ENCODE measurements around the gene DCLK3. TPM values are rescaled to one million over a fixed set of nuclear protein-coding genes. Genes with fewer than 3 reads are reported as not detected.

Gene DCLK3, protein sequence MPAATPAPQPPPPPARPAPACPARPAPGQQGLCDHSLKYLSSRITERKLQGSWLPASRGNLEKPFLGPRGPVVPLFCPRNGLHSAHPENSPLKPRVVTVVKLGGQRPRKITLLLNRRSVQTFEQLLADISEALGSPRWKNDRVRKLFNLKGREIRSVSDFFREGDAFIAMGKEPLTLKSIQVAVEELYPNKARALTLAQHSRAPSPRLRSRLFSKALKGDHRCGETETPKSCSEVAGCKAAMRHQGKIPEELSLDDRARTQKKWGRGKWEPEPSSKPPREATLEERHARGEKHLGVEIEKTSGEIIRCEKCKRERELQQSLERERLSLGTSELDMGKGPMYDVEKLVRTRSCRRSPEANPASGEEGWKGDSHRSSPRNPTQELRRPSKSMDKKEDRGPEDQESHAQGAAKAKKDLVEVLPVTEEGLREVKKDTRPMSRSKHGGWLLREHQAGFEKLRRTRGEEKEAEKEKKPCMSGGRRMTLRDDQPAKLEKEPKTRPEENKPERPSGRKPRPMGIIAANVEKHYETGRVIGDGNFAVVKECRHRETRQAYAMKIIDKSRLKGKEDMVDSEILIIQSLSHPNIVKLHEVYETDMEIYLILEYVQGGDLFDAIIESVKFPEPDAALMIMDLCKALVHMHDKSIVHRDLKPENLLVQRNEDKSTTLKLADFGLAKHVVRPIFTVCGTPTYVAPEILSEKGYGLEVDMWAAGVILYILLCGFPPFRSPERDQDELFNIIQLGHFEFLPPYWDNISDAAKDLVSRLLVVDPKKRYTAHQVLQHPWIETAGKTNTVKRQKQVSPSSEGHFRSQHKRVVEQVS
- 5.6 and 8.0 TPM in 2 replicates for polyA plus RNA-seq (2014; cell fraction: cytosol; rRNA removed)
- 4.1 and 4.5 TPM in 2 replicates for polyA plus RNA-seq (2014; cell fraction: nucleus; rRNA removed)

DNA sequence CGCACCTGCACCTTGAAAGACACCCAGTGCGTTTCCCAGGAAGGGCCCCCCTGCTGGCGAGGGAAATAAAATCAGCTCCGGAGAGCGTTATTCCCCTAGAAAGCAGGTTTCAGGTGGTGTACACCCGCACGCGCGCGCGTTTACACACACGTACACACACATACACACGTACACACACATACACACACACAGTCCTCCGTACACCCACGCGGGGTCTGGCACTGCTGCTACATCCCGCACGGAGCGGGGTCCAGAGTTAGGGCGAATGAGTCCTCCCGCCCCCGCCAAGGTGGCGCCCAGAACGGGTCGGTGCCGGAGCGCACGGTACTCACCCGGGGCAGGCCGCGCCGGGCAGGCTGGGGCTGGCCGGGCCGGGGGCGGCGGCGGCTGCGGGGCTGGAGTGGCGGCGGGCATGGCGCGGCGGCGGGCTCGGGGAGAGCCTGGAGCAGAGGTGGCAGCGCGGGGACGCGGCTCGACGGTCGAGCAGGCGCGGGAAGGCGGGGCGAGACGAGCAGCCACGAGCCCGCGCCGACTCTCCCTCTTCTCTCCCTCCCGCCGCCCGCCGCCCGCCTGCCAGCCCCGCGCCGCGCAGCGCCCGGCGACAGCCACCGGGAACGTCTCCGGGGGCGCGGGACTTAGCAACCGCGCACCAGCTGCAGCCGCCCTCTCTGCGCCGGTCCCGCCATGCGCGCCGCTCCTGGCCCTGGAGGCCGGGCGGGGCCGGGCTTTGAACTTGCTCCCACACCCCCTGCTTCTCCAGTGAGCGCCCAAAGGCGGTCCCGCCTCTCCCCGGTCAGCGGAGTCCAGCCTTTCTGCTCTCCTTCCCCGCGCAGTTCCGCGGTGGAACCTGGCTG is at the start of gene DCLK3:
Gene DCLK3 (minus strand): TSS at position 704 of the 854 bp plus-strand sequence. CDS start 290 bp downstream, at position 414.
- peak; percentile 54 for DNase-seq (ENCODE audit: low spot score)

DNA sequence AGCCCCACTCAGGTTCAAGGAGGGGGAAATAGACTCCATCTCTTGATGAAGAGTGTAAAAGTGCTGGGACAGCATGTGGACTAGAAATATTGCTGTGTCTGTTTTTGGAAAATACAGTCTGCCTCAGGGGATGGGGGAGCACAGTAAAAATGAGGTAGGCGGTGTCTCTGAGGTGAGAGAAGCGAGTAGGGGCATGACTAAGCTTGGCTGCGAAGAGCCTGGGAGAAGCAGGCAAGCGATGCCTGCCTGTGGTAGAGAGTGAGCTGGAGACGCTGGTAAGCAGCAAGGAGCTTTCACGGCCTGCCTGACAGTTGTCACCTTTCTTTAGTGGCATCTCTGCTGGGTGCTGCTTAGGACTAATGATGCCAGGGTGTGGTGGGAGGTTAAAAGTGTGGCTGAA is 49.0 kb upstream of the DCLK3 start:
- no peak for DNase-seq (ENCODE audit: low spot score)

DNA sequence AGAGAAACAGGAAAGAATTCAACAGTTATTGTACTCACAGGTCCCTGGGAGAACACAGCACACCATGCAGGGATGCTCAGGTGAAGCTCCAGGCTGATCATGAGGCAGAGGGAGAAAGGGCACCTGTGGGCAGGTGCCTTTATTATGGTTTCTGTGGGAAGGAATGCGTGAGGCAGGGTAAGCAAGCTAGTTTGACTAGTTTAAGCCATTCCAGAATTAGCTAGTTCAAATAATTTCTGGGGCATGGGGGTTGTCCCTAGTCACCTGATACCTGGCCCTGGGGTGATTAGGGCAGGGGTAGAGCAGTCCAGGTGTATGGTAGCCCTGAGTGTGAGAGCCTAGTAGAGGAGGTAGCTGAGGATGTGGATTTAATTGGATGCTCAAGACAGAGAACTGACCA is 47.9 kb upstream of the DCLK3 start:
- DNase-seq (ENCODE audit: low spot score), result no peak

DNA sequence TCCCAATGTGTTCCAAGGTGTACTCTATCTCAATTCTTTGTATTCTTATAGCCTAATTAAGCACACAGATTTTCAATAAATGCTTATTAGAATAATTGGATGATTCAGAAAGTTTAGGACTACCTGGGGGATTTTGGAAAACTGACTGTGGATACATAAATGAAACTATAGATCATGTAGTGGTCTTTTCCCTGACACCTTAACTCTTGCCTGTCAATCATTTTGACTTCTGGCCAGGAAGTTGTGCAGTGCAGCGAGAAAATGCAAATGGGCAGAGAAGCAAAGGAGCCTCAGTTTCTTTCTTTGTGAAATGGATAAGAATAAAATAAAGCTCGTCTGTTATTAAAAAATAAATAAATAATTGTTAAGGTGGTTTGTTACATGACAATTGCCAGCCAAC is 47.4 kb upstream of the DCLK3 start:
- DNase-seq (ENCODE audit: low spot score), result no peak

DNA sequence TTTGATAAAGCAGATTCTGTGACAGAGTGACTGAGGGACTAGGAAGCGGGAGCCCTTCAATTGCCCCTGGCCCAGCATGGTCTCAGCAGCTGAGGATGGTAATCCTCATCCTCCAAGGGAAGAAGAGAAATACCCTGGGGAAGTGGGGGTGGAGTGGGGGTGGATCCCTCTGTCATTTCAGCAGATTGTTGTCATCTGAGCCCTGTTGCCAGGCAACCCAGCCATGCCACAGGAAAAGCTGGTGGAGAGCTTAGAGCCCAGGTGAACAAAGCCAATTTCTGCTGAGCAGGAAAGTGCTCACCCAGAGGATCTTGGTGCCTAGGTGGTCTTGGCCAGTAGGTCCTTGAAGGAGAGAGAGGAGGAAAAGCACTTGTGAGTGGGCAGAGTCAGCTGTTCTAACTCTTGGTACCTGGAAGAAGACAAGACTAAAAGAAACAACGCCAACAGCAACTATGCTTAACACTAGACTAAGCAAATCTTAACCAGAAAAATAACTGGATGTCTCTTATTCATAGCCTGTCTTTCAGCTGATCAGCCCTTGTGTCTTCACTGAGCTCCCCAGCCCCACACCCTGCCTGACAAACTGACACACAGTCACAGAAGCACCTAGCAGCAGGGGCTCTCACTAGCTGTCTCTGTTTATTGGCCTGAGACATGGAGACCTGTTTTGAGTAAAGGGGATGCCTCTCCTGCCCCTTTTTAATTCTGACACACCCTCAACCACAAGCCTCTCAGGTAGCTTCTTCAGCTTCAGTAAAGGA is 40.1 kb upstream of the DCLK3 start:
- no peak for DNase-seq (ENCODE audit: low spot score)

DNA sequence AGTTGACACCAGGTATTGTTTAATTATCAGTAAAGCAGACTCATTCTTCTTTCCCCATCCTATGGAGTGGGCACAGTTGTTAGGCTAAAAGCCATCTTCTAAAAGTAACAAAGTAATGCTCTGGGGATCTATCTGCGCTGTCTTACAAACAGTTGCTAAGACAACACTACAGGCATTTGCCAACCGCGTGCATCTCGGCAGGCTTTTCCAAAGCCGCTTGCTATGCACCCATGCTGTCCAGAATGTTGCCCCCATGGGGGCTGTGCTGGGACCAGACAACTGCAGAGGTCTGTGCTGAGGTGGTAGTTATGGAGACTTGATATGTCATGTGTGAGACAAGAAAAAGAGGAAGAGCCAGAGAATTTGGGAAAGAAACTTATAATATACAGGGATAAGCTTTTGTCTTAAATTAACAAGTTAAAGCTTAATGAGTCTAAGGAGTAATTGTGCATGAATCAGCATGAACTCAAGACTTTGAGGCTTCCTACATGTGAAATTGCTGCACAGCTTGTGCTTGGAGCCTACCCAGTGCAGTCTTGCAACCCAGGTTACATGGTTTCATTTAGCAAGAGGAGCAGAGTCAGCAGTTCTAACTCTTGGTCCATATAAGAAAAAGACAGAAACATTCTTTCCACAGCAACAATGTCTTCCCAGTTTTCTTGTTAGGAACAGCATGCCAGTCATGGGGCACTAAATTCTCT is 38.9 kb upstream of the DCLK3 start:
- DNase-seq (ENCODE audit: low spot score), result no peak

DNA sequence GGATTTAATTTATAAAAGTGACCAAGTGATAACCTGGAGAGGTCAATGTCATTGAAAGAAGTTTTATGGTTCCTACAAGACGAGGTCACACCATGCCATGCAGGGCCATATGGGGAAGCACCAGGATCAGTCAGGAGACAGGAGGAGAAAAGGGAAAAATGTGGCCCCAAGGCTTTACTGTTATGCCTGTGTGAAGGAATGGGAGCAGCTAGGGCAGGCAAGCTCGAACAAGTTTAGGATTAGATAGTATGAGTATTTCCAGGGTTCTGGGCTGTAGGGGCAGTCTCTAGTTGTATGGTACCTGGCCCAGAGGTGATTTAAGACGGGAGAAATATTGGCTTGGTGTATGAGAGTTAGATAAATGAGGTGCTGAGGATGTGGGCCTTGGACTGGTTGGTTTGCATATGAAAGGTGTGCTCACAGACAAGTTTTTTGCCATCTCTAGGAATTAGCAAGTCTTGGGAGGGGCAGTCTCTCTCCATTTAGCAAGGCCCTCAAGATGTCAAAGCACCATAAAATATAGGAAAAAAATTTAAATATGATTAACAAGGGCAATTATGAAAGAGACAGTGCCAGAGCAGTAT is 36.3 kb upstream of the DCLK3 start:
- DNase-seq (ENCODE audit: low spot score), result no peak

DNA sequence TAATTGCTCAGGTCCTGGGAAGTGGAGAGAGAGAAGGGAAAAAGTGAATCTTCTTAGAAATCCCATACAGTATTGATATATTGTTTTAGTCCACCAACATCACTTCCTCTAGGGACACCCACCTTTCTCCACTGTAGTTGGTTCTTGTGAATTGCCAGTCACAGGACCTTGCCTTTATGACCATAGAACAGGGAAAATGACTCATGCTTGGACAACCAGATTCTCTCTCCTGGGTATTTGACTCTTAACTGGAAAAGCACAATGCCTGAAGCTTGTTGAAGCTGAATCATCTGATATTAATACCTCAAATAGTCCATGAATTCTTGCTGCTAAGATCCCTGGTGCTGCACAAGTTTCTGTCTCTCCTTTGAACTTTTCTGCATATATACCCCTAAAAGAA is 32.5 kb upstream of the DCLK3 start:
- no peak for DNase-seq (ENCODE audit: low spot score)

DNA sequence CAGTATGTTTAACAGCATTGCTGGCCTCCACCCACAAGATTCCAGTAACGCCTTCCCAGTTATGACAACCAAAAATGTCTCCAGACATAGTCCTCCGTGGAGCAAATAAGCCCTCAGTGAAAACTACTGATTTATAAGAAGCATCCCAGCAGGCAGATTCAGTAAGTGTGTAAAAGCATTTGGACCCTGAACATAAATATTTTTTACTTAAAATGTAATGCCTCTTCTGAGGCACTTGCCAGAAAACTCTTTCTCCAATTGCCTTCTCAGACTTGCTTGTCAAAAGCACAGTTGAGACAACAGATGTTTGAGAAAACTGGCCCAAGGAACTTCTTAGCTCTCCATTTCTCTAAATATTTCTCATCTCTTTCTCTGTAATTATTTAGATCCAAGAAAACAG is 31.8 kb upstream of the DCLK3 start:
- DNase-seq (ENCODE audit: low spot score), result no peak

DNA sequence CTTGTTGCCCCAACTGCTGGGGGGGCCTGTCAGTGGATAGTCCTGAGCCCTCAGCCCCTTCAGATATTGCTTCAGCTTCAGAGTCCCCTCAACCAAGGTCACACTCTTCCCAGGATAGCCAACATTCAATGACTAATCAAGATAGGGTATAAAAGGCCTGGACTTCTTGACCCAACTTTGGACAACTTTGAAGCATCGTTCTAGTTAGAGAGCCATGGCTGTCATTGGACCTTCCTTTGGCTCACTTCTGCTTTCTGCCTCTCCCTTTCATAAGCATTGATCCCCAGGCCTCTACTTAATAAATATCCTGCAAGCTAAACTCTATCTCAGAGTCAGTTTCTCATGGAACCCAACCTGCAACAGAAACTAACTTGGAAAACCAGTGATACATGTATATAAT is 31.3 kb upstream of the DCLK3 start:
- no peak for DNase-seq (ENCODE audit: low spot score)

DNA sequence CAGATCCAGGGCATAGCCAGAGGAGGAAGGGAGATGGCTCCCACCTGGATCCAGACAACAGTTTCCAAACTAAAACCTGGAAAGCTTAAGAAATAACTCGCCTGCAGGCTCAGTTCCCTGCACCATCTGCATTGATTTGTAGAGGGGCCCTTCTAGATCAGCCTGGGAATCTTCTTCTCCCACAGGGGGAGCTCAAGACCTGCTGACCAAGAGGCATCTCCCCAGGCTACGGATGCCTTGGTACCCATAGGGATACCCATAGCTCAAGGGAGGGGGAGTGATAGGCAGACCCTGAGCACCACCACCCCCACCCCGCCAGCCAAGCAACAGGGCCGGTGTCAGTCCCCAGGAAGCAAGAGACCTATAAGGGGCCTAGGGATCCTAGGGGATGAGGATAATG is 28.0 kb upstream of the DCLK3 start:
- peak; percentile 66 for DNase-seq (ENCODE audit: low spot score)

DNA sequence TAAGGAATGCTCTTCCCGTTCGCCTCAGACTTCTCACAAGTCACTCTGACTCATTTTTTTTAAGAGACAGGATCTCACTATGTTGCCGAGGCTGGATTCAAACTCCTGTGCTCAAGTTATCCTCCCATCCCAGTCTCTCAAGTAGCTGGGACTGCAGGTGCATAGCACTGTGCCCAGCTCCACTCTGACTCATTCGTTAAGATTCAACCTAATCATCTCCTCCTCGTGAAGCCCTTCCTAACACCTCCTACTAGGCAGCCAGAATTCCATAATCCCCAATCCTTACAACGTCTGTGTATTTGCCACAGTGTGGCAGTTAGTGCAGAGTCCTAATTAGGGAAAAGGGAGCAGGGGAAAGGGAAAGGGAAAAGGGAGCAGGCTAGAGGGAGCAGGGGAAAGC is 26.4 kb upstream of the DCLK3 start:
- no peak for DNase-seq (ENCODE audit: low spot score)

DNA sequence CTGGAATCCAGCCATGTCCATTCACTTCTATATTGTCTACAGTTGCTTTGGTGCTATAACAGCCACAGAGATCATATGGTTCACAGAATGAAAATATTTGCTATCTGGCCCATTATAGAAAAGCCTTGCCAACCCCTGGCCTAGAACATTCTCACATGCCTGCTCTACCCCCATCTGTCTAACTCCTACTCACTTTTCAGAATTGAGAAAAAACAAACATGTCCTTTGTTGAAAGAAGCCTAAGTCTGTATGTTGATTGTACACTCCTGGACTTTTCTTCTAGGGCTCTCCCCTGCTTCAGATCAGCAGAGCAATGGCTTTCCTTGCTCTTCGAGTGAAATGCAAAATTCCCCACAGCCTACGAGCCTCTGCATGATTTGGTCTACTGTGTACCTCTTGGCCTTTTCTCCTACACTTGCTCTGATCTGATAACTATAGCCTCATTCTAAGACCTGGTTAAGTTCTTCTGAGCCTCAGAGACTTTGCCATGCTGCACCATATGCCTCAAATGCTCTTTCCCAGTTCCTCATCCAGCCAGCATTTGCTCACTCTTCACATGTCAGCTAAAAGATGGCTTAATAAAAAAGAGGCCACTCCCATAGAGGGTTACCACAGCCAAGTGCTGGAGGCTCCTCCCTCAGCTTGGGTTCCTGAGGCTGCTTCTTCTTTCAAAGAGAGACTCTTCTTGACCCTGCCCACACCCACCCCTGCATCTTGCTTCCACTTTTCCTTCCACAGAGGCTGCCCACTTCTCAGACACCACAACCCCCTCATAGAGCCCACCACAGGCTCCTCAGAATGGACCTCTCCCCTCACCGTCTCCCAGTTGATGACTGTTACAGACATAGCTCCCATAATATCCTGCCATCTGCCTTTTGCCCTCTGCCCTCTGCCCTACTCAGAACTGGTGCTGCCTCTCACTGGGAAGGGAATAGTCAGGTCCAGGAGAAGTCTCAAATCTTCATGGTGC is 22.9 kb upstream of the DCLK3 start:
- DNase-seq (ENCODE audit: low spot score), result no peak

DNA sequence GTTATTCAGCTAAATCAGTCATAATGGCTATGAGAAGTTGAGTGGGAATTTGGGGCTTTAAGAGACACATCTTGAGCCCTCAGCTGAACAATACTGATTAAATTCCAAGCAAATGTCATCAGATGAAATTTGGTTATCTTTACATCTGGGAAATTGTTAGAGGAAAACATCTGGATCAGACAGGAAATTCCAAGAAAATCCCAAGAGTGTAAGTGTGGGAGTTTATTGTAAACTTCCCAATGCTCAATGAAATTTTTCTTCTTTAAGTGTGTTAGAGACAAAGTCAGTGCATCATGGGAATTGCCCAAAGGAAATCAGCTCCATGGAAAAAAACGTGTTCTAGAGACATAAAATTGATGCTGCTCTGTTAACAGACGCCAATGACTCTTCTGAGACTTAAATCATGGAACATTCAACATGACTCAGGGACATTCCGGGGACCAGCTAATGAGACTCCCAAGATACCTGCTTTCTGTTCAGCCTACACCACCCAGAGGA is 19.8 kb upstream of the DCLK3 start:
- DNase-seq (ENCODE audit: low spot score), result no peak

DNA sequence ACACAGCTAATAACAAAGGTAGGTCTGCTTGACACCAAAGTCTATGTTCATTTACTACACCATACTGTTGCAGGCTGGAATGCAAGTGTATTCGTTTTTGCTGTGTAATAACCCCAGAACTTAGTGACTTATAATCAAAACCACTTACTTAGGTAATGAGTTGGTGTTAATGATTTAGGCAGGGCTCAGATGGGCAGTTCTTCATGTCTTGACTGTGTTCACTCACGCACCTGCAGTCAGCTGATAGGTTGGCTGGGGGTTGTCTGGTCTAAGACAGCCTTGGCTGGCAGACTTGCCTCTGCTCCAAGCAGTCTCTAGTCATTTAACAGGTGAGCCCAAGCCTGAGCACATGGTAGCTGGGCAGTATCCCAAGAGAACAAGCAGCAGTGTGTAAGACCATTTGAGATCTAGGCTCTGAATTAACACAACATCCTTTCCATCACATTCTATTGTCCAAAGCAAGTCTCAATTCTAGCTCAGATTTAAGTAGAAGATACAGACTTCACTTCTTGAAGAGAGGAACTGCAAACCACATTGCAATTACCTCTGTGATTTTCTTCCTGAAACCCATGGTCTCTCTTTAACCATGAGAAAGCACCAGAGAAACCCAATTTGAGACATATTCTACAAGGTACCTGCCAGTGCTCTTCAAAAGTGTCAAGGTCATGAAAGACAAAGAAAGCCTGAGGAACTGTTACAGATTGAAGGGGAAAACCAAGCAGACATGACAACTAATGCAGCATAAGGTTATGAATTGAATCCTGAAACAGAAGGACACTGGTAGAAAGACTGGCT is 13.3 kb upstream of the DCLK3 start:
- DNase-seq (ENCODE audit: low spot score), result no peak

DNA sequence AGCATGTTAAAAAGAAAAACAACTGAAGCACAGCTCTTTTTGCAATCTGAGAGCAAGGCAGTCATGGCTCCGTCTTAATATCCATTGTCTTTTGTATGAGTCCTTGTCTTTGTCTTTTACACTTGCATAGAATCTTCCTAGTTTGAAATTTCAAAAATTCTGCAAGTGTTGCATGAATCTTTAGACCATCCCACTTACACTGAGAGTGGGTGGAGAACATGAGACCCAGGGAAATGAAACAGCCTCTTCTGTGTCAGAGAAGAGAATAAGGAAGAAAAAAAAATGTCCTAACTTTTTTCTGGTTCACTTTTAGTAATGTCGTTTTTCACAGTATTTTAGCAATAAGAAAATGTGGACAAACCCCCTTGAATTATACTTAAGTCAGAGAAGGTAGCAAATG is 12.1 kb upstream of the DCLK3 start:
- DNase-seq (ENCODE audit: low spot score), result no peak

DNA sequence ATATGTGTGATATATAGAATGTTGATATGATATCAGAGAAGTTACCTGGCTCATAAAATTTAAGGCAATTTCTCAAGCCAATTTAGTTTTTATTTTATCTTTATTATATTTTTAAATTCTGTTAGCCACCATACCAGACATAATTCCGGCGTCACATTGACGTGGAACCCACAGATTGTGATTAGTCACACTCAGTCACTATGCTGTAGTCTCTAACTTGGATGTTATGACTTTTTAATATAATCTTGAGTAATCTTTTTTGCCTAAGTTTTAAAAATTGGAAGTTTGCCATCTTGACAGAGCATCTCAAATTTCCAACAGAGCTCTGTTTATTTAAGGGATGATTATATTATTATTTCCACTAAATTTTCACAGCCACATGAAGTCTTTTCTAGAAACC is 9.7 kb upstream of the DCLK3 start:
- DNase-seq (ENCODE audit: low spot score), result no peak

DNA sequence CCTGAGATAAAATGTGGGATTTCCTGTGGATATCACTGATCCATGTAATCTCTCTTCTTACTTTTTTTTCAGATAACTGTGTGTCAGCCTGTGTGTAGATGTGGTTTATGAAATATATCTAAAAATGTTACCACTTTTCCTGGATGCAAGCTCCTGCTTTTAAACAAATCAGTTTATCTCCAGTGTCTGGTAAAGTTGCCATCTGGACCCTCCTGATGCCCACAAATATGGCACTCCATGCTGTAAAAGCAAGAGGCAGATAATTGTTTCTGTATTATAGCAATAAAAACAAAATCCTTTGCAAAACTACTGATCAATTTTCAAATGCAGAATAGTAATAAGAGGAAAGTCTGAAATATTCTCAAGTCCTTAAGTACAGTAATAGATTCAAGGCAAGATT is 7.6 kb upstream of the DCLK3 start:
- DNase-seq (ENCODE audit: low spot score), result no peak
